HUES48 (cell line): ENCODE measurements around the gene TBC1D1.
"Not testable (repeated sequence)": the region's sequence is repeated elsewhere in the genome, so short reads cannot be mapped to it uniquely, and the experiment has no call there.

Experiments used
- H3K27ac ChIP-seq: one replicate; pipeline ENCODE4 v1.7.0; 2013; ENCODE audit warnings: low read depth, low read length, inconsistent platforms
- H3K27me3 ChIP-seq: 2 replicates; pipeline ENCODE4 v1.6.1; 2013; ENCODE audit warnings: mild to moderate bottlenecking, low read length; ENCODE audit not compliant: control insufficient read depth, insufficient read depth
- H3K36me3 ChIP-seq: 2 replicates; pipeline ENCODE4 v1.6.1; 2013; ENCODE audit warnings: low read length; ENCODE audit not compliant: control insufficient read depth, insufficient read depth
- H3K4me1 ChIP-seq: 2 replicates; pipeline ENCODE4 v1.6.1; 2013; ENCODE audit warnings: mild to moderate bottlenecking, low read length; ENCODE audit not compliant: control insufficient read depth, insufficient read depth
- H3K4me3 ChIP-seq: 2 replicates; pipeline ENCODE4 v1.5.1; 2013; ENCODE audit warnings: mild to moderate bottlenecking, low read depth, low read length
- H3K9ac ChIP-seq: 2 replicates; pipeline ENCODE4 v1.6.1; 2013; ENCODE audit warnings: mild to moderate bottlenecking, low read depth, low read length, moderate library complexity
- H3K9me3 ChIP-seq: 2 replicates; pipeline ENCODE4 v1.6.1; 2013; ENCODE audit warnings: low read length; ENCODE audit not compliant: control insufficient read depth, insufficient read depth

The TBC1D1 gene

DNA sequence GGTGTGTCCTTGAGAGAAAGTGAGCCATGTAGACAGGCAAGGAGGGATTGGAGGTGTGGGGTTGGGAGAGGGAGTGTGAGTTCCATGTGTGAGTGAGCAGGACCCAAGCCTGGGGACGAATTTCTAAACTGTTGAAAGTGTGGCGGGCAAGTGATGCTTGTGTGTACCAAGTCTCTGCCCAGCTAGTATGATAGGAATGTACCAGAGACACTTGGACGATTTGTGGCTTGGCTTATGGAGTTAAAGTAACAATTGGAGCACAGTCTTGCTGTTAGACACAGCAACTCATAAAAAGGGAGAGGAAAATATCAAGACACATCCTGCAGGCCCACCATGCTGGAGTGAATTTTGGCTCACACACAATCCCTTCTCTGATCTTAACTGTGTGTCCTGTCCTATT, 77.9 kb downstream of the TBC1D1 start:
- H3K9me3 ChIP-seq = no peaks in the 10 kb centered on the region

GRCh38 chr4:37970702-37971101, 79.8 kb downstream of the TBC1D1 start:
- Histone ChIP-seq H3K9ac (no peak overlapping the region), H3K4me1 (peaks cover 6% of the 10 kb centered on the region), H3K27me3 (no peaks in the 10 kb centered on the region), H3K36me3 (no peaks in the 10 kb centered on the region), H3K27ac (peak overlapping the region; percentile 22), H3K4me3 (no peak overlapping the region), H3K9me3 (no peaks in the 10 kb centered on the region)

More for the DNA sequence above, 77.9 kb downstream of the TBC1D1 start:
- H3K36me3 ChIP-seq = no peaks in the 10 kb centered on the region
- no peaks in the 10 kb centered on the region for H3K27me3 ChIP-seq
- H3K4me1 ChIP-seq = peaks cover 6% of the 10 kb centered on the region
- H3K27ac ChIP-seq = no peak overlapping the region
- H3K4me3 ChIP-seq = no peak overlapping the region
- no peak overlapping the region for H3K9ac ChIP-seq

DNA sequence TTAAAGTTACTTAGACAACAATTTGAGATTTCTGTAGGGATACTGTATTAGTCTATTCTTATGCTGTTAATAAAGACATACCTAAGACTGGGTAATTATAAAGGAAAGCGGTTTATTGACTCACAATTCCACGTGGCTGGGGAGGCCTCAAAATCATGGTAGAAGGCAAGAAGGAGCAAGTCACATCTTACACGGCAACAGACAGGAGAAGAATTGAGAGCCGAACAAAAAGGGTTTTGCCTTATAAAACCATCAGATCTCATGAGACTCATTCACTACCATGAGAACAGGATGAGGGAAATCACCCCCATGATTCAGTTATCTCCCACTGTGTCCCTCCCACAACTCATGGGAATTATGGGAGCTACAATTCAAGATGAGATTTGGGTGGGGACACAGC, 80.3 kb downstream of the TBC1D1 start:
- H3K4me1 ChIP-seq = peaks cover 8% of the 10 kb centered on the region

DNA sequence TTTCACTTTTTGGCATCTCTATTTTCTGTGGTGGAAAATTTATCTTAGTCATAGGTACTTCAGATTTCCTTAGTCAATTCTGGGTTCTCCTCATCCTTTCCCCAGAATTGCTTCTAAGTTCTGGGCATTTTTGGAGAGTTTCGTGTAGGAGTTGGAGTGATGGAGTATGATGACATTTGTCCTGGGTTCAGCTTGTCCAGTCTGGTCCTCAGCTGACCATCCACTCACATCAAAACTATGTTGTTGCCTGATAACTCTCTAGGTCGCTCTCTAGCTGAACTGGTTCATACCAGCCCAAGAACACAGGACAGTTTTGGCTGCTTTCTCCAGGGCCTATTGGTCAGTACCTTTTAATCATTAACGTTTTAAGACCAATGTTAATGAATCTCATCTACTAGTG, 82.6 kb downstream of the TBC1D1 start:
- H3K27me3 ChIP-seq = no peaks in the 10 kb centered on the region
- H3K9ac ChIP-seq = no peak overlapping the region
- no peaks in the 10 kb centered on the region for H3K9me3 ChIP-seq
- peaks cover 21% of the 10 kb centered on the region for H3K4me1 ChIP-seq
- no peak overlapping the region for H3K27ac ChIP-seq
- no peak overlapping the region for H3K4me3 ChIP-seq
- no peaks in the 10 kb centered on the region for H3K36me3 ChIP-seq

More for the DNA sequence above, 80.3 kb downstream of the TBC1D1 start:
- H3K27ac ChIP-seq = no peak overlapping the region
- no peak overlapping the region for H3K9ac ChIP-seq
- no peaks in the 10 kb centered on the region for H3K27me3 ChIP-seq
- no peaks in the 10 kb centered on the region for H3K36me3 ChIP-seq
- H3K4me3 ChIP-seq = no peak overlapping the region
- H3K9me3 ChIP-seq = no peaks in the 10 kb centered on the region

DNA sequence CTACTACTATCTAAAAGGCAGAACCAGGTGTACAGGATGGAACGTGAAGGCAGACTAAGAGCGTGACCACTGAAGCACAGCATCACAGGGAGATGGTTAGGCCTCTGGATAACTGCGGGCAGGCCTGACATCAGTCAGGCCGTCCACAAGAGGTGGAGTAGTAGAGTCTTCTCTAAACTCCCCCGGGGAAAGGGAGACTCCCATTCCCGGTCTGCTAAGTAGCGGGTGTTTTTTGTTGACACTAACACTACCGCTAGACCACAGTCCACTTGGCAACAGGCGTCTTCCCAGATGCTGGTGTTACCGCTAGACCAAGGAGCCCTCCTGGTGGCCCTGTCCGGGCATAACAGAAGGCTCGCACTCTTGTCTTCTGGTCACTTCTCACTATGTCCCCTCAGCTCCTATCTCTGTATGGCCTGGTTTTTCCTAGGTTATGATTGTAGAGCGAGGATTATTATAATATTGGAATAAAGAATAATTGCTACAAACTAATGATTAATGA, 84.5 kb downstream of the TBC1D1 start:
- not testable (repeated sequence) for H3K9me3 ChIP-seq, H3K27me3 ChIP-seq, H3K9ac ChIP-seq, H3K36me3 ChIP-seq, H3K4me3 ChIP-seq, H3K27ac ChIP-seq
- H3K4me1 ChIP-seq = peaks cover 29% of the 10 kb centered on the region

GRCh38 chr4:37976507-37976906, 85.6 kb downstream of the TBC1D1 start:
- H3K27ac ChIP-seq = peak overlapping the region; percentile 92
- no peaks in the 10 kb centered on the region for H3K27me3 ChIP-seq
- peak overlapping the region; percentile 61 for H3K4me3 ChIP-seq
- H3K9ac ChIP-seq = peak overlapping the region; percentile 73
- no peaks in the 10 kb centered on the region for H3K36me3 ChIP-seq
- H3K4me1 ChIP-seq = peaks cover 34% of the 10 kb centered on the region
- no peaks in the 10 kb centered on the region for H3K9me3 ChIP-seq

DNA sequence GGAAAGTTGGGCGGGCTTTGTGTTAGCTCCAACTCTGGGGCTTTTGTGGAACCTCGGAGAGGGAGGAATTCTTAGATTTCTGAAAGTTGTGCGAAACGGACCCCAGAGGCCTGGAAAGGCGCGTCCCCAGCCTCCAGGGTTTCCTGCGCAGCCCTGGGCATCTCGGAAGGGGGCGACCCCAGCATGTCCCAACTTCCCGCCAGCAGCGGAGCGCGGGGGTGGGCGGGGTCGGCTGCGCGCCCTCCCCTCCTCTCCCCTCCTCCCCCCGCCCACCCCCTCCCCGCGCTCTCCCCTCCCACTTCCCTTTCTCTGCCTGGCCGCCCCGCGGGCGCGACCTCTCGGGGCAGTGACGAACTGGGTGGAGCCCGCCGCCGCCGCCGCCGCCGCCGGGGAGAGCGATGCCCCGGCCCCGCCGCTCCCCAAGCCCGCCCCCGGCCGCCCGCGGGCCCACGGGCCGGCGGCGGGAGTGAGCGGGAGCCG, 86.1 kb downstream of the TBC1D1 start:
- H3K27ac ChIP-seq = peak overlapping the region; percentile 92

DNA sequence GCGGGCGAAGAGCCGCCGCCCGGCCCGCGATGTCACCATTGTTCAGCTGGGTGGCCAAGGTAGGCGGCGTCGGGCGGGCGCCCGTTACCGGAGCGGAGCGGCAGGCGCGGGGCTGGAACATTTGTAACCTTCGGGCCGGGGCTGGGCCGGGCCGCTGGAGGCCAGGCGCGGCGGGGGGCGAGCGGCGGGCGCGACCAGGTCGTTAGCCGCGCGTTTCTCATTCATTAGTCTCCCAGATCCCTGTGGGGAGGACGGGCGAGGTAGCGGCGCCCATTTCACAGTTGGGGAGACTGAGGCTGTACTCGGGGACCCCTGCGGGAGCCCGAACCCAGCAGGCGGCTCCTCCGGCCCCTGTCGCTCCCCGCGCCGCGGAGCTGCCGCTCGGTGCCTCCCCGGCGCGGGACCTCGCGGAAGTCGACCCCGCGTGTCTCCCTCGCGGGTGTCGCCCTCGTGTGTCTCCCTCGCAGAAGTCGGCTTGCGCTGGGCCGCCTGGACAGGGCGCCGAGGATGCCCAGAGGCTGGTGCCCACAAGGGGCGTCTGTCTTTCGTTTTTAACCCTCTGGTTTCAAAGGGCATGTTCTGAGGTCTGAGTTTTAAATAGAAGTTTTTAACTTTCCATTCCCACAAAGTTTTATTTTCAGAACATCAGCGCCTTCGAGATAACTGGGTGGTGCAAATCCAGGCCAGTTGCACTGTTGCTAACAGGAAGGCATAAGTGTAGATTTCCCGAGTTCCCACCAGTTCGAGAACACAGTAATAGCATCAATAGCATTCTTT, 86.8 kb downstream of the TBC1D1 start:
- Histone ChIP-seq H3K36me3 (no peaks in the 10 kb centered on the region), H3K4me3 (peak overlapping the region; percentile 64), H3K9ac (peak overlapping the region; percentile 2; the same call in 1 of the 2 replicates), H3K4me1 (peaks cover 46% of the 10 kb centered on the region), H3K27ac (peak overlapping the region; percentile 76), H3K9me3 (no peaks in the 10 kb centered on the region), H3K27me3 (no peaks in the 10 kb centered on the region)

More for the DNA sequence above, 86.1 kb downstream of the TBC1D1 start:
- Histone ChIP-seq H3K4me3 (peak overlapping the region; percentile 64), H3K9ac (peak overlapping the region; percentile 73), H3K36me3 (no peaks in the 10 kb centered on the region), H3K4me1 (peaks cover 39% of the 10 kb centered on the region), H3K9me3 (no peaks in the 10 kb centered on the region), H3K27me3 (no peaks in the 10 kb centered on the region)

- peaks cover 48% of the 10 kb centered on the region for H3K4me1 ChIP-seq
- H3K27me3 ChIP-seq = no peaks in the 10 kb centered on the region
- H3K9ac ChIP-seq = no peak overlapping the region
- peak overlapping the region; percentile 76 for H3K27ac ChIP-seq
- no peaks in the 10 kb centered on the region for H3K36me3 ChIP-seq
- peak overlapping the region; percentile 64 for H3K4me3 ChIP-seq
- H3K9me3 ChIP-seq = no peaks in the 10 kb centered on the region
These were observed 87.5 kb downstream of the TBC1D1 start for GRCh38 chr4:37978248-37978924.

- H3K4me1 ChIP-seq = peaks cover 48% of the 10 kb centered on the region
- no peak overlapping the region for H3K4me3 ChIP-seq
- H3K9ac ChIP-seq = no peak overlapping the region
- no peaks in the 10 kb centered on the region for H3K9me3 ChIP-seq
- no peaks in the 10 kb centered on the region for H3K36me3 ChIP-seq
- H3K27ac ChIP-seq = no peak overlapping the region
- H3K27me3 ChIP-seq = no peaks in the 10 kb centered on the region
These were observed 89.4 kb downstream of the TBC1D1 start for GRCh38 chr4:37980246-37980645.

DNA sequence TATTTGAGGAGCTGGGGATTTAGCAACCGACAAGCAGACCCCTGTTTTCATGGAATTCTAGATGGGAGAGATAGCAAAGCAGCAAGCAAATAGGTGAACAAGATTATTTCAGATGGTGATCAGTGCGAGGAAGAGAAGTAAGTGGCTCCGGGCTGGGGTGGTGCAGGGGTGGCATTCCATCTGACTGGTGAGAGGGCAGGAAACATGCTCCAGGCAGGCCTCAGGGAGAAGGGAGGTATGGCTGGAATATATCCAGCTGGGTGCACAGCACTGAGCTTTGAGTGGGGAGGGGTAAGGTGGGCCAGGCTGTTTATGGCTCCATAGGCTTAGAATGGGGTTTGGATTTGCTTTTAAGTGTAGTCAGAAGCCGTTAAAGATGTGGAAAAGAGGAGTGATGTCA, 90.5 kb downstream of the TBC1D1 start:
- Histone ChIP-seq H3K36me3 (no peaks in the 10 kb centered on the region), H3K9ac (no peak overlapping the region), H3K4me1 (peaks cover 52% of the 10 kb centered on the region), H3K27me3 (no peaks in the 10 kb centered on the region), H3K27ac (peak overlapping the region; percentile 23), H3K4me3 (0 out of 2 replicates have a peak overlapping the region, but pooled peaks have one; percentile 16), H3K9me3 (no peaks in the 10 kb centered on the region)
